Pancreas (tissue), 10 donors: ENCODE measurements around the gene PXT1. TPM values are rescaled to one million over a fixed set of nuclear protein-coding genes. Genes with fewer than 3 reads are reported as not detected.
A peak's percentile ranks its signal among the peaks of the same experiment; 100 is the strongest.

ENCODE experiments used
- ATAC-seq, 4 donors: fragments of 200-7000 bp; cut with Tn5 transposase; one replicate each; pipeline versions ENCODE4 v1.8.0 to v1.9.1; 2020; ENCODE audit warnings: mild to moderate bottlenecking in 4 of 4, moderate library complexity in 4 of 4
- DNase-seq, 6 donors: peaks; one replicate each; pipeline ENCODE4 v3.0.0-alpha.2; 2020
- FAIRE-seq: peaks from 2 replicates; lab custom pipeline; 2012; peaks lifted over from hg19 to GRCh38; lab: Jason Lieb, UNC
- H3K27ac ChIP-seq, 4 donors: fragments of 200-600 bp; sonication (generic); 1 replicate in 3 of 4; 2 replicates in 1 of 4; pipeline versions ENCODE4 v1.5.0 to v1.8.0; 2020
- H3K27me3 ChIP-seq, 4 donors: fragments of 200-600 bp; one replicate each; pipeline ENCODE4 v1.8.0; 2021
- H3K36me3 ChIP-seq, 3 donors: fragments of 200-600 bp; sonication (generic) in 1 of 3; one replicate each; pipeline versions ENCODE4 v1.5.0 to v1.8.0; 2020 to 2021
- H3K4me1 ChIP-seq, 3 donors: fragments of 200-600 bp; one replicate each; pipeline ENCODE4 v1.8.0; 2021
- H3K4me3 ChIP-seq, 4 donors: fragments of 200-600 bp; sonication (generic) in 2 of 4; one replicate each; pipeline versions ENCODE4 v1.5.0 to v1.8.0; 2020 to 2021
- H3K9me3 ChIP-seq, 4 donors: fragments of 200-600 bp; one replicate each; pipeline ENCODE4 v1.8.0; 2021
- WGBS, 2 donors: extraction: QIAGEN DNeasy Blood & Tissue Kit; methylation state at CpG; one replicate each; pipeline ENCODE4 v1.1.7; 2013; 5-methylcytosine and 5-hydroxymethylcytosine counted together
- intact Hi-C, 3 donors: fragments of 100-400 bp; cut with DNase I; formaldehyde crosslinking; loops; one replicate each; pipeline versions ENCODE4 v1.11.1 to v1.14.2; 2022
- polyA plus RNA-seq, 2 donors: library from polyadenylated mRNA; stranded (reverse); fragments of 200-250 nt; gene quantifications; one replicate each; pipeline ENCODE4 v1.2.3, GENCODE V29; 2013
- total RNA-seq, 6 donors: library from RNA; stranded (reverse); fragmentation: NEBNext Ultra II Directional in 4 of 6; extraction: Animal tissue kit (Norgen Biotek cat#: 25700) in 4 of 6; gene quantifications; one replicate each; pipeline versions ENCODE4 v1.2.1 to v1.2.4, GENCODE V29; 2021 to 2023
- TF ChIP-seq, protein P1 (sequence below), 4 donors: fragments of 200-600 bp; sonication (generic) in 3 of 4; IDR thresholded peaks; one replicate each; pipeline versions ENCODE4 v1.5.0 to v1.8.0; 2021; ENCODE audit warnings: antibody characterized with exemption in 4 of 4
- donor health status: healthy with polysubstance abuse.
- donor health status: DM: no; HTN: no; CAD: no; lungs with moderate emphysema.
- donor health status: DM: no; HTN: no; CAD: no.
- donor health status: control.
- donor health status: control.
- donor health status: Bipolar disorder and iron deficiency.
- donor health status: DM: yes; HTN: yes; CAD: no.
- donor health status: DM: no; HTN: no; CAD: no.
- donor health status: DM: no; HTN: no; CAD: no.
- donor health status: DM: yes; HTN: yes; CAD: no.

PXT1 gene
- total and polyA plus RNA-seq, 8 donors = not detected

- Histone ChIP-seq H3K27ac (peak overlapping the region in 2 of 4 donors; percentile 39 to 69), H3K27me3 (no peaks in the 10 kb centered on the region), H3K4me1 (peaks cover 3 to 49% (median 5%) of the 10 kb centered on the region in 3 donors), H3K36me3 (no peaks in the 10 kb centered on the region), H3K4me3 (no peak overlapping the region), H3K9me3 (no peaks in the 10 kb centered on the region)
- intact Hi-C loops = no loop called here
- TF ChIP-seq, protein P1, sequence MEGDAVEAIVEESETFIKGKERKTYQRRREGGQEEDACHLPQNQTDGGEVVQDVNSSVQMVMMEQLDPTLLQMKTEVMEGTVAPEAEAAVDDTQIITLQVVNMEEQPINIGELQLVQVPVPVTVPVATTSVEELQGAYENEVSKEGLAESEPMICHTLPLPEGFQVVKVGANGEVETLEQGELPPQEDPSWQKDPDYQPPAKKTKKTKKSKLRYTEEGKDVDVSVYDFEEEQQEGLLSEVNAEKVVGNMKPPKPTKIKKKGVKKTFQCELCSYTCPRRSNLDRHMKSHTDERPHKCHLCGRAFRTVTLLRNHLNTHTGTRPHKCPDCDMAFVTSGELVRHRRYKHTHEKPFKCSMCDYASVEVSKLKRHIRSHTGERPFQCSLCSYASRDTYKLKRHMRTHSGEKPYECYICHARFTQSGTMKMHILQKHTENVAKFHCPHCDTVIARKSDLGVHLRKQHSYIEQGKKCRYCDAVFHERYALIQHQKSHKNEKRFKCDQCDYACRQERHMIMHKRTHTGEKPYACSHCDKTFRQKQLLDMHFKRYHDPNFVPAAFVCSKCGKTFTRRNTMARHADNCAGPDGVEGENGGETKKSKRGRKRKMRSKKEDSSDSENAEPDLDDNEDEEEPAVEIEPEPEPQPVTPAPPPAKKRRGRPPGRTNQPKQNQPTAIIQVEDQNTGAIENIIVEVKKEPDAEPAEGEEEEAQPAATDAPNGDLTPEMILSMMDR (IDR thresholded peaks at IDR 0.05) = no peak
- no peak for DNase-seq
- 72 to 75% methylated on average over 15 of the region's 15 CpGs for WGBS, 2 donors
- no peak for FAIRE-seq
- peak; percentile 35 to 66 (median 58) for ATAC-seq
Observed at GRCh38 chr6:36350681-36351571, 91.7 kb downstream of the PXT1 start.

DNA sequence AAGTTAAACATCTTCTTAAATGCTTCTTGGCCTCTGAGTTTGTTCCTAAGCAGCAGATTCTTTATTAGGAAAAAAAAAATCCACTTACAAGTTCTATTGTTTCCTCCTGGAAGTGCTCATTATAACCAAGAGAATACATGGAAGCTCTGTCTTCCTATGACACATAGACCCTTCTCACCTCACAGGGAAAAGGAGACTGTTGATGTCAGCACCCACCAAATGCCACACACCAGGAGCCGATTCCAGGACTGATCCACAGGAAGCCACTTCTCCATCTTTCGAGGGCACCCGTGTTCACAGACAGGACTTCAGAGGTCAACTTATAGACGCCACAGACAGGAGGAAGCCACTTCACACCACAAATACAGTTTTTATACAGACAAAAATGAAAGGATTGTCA lies 92.6 kb downstream of the PXT1 start:
- no peak for DNase-seq
- intact Hi-C loops = no loop called here
- no peak for FAIRE-seq
- H3K4me3 ChIP-seq = no peak overlapping the region
- H3K36me3 ChIP-seq = no peaks in the 10 kb centered on the region
- peak overlapping the region in 2 of 4 donors; percentile 39 to 69 for H3K27ac ChIP-seq
- H3K27me3 ChIP-seq = no peaks in the 10 kb centered on the region
- H3K4me1 ChIP-seq = peaks cover 3 to 51% (median 5%) of the 10 kb centered on the region in 3 donors
- no peaks in the 10 kb centered on the region for H3K9me3 ChIP-seq
- ATAC-seq = no peak
- TF ChIP-seq, protein P1 (IDR thresholded peaks at IDR 0.05) = no peak
- WGBS, 2 donors = 83 to 90% methylated on average over 4 of the region's 4 CpGs

DNA sequence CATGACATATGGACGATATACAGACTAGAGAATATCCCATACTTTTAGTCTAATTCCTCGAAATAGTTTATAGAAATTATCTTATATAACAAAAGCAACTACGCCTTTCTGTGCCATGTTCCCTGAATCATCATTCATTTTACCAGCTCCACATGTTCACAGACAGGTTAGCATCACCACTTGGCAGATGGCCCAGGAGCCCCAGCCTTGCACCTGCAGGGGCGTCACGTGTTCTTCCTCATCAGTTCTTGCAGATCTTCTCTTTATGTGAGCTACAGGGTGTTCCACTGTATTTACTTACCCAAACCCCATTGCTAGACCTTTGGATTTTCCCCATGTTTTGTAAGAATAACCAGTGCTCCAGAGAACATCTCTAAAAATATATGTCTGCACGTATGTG lies 93.4 kb downstream of the PXT1 start:
- Histone ChIP-seq H3K4me1 (peaks cover 3 to 51% (median 5%) of the 10 kb centered on the region in 3 donors), H3K27me3 (no peaks in the 10 kb centered on the region), H3K36me3 (no peaks in the 10 kb centered on the region), H3K4me3 (no peak overlapping the region), H3K27ac (peak overlapping the region in 1 of 4 donors; percentile 78), H3K9me3 (no peaks in the 10 kb centered on the region)
- FAIRE-seq (no peak), DNase-seq (no peak), ATAC-seq (peak in 1 of 4 donors; percentile 36)
- WGBS, 2 donors = 86 to 89% methylated on average over 6 of the region's 6 CpGs
- TF ChIP-seq, protein P1 (IDR thresholded peaks at IDR 0.05) = no peak
- intact Hi-C loops = no loop called here

- no peak for FAIRE-seq
- ATAC-seq = peak; percentile 35 to 83 (median 80)
- Histone ChIP-seq H3K36me3 (no peaks in the 10 kb centered on the region), H3K9me3 (no peaks in the 10 kb centered on the region), H3K4me1 (peaks cover 3 to 51% (median 5%) of the 10 kb centered on the region in 3 donors), H3K27me3 (no peaks in the 10 kb centered on the region), H3K27ac (peak overlapping the region in 2 of 4 donors; percentile 75 to 78), H3K4me3 (no peak overlapping the region)
- TF ChIP-seq, protein P1 (IDR thresholded peaks at IDR 0.05) = no peak
- 50 to 57% methylated on average over 4 of the region's 4 CpGs for WGBS, 2 donors
- intact Hi-C loops = no loop called here
- DNase-seq = peak in 3 of 6 donors; percentile 36 to 81 (median 68)
Observed at GRCh38 chr6:36347621-36348020, 95.0 kb downstream of the PXT1 start.
